Nephron (organoid): ENCODE measurements around the gene NDN.

ENCODE experiments used
- H3K27ac Mint-ChIP-seq, 3 experiments: 2 replicates each; pipeline ENCODE4 v1.8.0; 2020; ENCODE audit warnings: mixed read lengths in 3 of 3, mild to moderate bottlenecking in 2 of 3, moderate library complexity in 1 of 3
- H3K27me3 Mint-ChIP-seq: 2 replicates; pipeline ENCODE4 v1.8.0; 2021; ENCODE audit warnings: low read depth, mild to moderate bottlenecking, moderate library complexity, mixed read lengths
- H3K36me3 Mint-ChIP-seq: 2 replicates; pipeline ENCODE4 v1.8.0; 2020; ENCODE audit warnings: low read depth, mixed read lengths
- H3K4me1 Mint-ChIP-seq: 2 replicates; pipeline ENCODE4 v1.8.0; 2020; ENCODE audit warnings: mixed read lengths
- H3K4me3 Mint-ChIP-seq, 3 experiments: 2 replicates each; pipeline ENCODE4 v1.8.0; 2020; ENCODE audit warnings: mild to moderate bottlenecking in 3 of 3, mixed read lengths in 3 of 3, moderate library complexity in 2 of 3
- H3K9me3 Mint-ChIP-seq: 2 replicates; pipeline ENCODE4 v1.8.0; 2020; ENCODE audit warnings: mixed read lengths
- CTCF ChIP-seq, 3 experiments: fragments of 200-600 bp; sonication (generic); IDR thresholded peaks; one replicate each; pipeline ENCODE4 v1.5.0; 2021; ENCODE audit warnings: antibody characterized with exemption in 3 of 3; ENCODE audit not compliant: unreplicated experiment in 3 of 3

NDN gene

DNA sequence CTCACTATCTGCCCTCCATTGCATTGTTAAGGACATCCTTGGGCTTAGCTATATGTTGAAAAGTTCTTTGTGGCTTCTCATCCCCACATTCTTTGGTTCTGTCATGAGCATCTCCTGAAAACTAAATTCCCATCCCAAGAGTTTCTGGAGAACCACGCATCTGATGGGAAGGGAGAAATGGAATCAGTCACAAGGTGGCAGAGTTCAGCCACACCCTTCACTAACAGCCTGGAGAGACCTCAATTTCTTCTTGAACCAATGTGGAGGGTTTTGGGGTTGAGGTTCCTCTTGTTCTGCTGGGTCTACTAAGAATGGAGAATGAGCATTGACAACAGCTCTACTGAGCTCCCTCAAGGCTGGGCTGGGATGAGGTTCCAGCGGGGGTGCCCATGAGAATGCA lies 23.9 kb downstream of the NDN start:
- no peak for TF ChIP-seq CTCF (IDR thresholded peaks at IDR 0.05; ENCODE audit: unreplicated experiment in 3 of 3)
- H3K4me3 Mint-ChIP-seq: no peak overlapping the region
- no peak overlapping the region for H3K27ac Mint-ChIP-seq
- no peaks in the 10 kb centered on the region for H3K36me3 Mint-ChIP-seq
- H3K27me3 Mint-ChIP-seq: no peaks in the 10 kb centered on the region
- H3K4me1 Mint-ChIP-seq: no peaks in the 10 kb centered on the region
- no peaks in the 10 kb centered on the region for H3K9me3 Mint-ChIP-seq

DNA sequence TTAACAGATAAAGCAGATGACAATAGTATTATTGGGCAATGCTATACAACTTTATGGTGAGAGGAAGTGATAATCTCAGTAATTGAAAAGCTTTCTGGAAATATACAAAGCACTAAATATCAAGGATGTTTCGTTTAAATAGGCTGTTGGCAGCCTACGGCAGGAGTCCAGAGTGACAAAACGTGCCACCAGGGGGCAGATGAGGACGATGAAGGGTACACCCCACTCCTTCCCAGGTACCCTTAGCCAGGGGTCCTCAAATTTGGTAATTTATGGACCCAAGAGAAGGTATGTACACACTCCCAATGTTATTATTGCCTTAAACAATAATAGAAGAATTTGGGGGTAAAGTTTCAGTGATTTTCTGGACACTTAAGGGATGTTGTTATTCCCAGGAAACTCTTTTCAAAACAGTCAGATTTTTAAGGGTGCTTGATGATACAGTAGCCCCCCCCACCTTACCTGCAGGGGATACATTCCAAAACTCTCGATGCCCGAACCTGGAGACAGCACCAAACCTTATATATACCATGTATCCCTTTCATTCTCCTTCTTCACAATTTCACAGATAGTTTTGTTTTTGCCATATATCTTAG lies 38.1 kb downstream of the NDN start:
- H3K27ac Mint-ChIP-seq: no peak overlapping the region
- H3K9me3 Mint-ChIP-seq: peaks cover 3% of the 10 kb centered on the region
- H3K27me3 Mint-ChIP-seq: no peaks in the 10 kb centered on the region
- peaks cover 15% of the 10 kb centered on the region for H3K4me1 Mint-ChIP-seq
- TF ChIP-seq CTCF (IDR thresholded peaks at IDR 0.05; ENCODE audit: unreplicated experiment in 3 of 3): peak; percentile 65 to 67 (median 67)
- H3K36me3 Mint-ChIP-seq: no peaks in the 10 kb centered on the region
- peak overlapping the region in 2 of 3 experiments; percentile 23 to 89 for H3K4me3 Mint-ChIP-seq

DNA sequence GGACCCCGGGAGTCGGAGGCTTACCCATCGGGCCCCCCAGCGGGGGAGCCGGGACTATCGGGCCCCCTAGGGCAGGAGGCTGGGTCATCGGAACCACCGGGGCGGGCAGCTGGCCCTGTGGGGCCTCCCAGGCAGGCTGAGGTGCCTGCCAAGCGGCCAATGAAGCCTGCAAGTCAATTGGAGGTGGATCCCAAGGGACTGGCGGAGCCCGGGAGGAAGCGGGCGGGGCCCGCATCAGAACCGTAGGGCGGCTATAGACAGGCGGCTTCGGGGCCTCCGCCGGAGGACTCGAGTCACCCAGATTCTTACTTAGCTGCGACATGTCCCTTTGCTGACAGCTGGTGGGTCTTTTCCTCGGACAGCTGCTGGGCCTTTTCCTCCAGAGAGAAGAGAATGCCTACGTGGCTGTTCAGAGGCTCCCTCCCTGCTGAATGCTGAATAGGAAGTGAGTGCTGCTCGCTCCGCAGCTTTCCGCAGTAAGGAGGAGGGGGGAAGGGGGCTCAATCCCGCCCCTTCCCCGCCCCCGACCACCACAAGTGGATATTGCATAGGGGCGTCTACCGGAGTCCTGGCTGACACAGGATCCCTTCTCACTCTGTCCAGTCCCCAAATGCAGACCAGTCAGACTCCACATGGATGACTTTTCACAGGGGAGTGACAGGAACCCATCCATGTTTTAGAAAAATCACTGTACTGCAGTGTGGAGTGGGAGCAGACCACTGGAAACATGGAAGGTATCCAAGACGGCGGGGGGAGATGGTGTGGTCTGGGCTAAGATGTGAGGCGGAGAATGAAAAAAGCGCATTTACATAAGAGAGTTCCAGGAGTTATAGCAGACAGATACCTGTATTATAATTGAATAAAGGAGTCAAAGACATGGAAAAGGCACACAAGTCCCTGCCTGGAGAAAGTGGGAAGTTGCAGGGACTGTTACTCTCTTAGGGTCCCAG lies 39.4 kb downstream of the NDN start, which contains the start of gene MAGEL2:
MAGEL2 (minus strand) TSS at position 447 of the 950 bp plus-strand sequence; CDS start at position 322, 125 bp downstream.
- H3K9me3 Mint-ChIP-seq: peaks cover 2% of the 10 kb centered on the region
- TF ChIP-seq CTCF (IDR thresholded peaks at IDR 0.05; ENCODE audit: unreplicated experiment in 3 of 3): no peak
- peak within 1 kb of the TSS; percentile 81 to 89 (median 83) for H3K4me3 Mint-ChIP-seq
- no peaks in the 10 kb centered on the region for H3K27me3 Mint-ChIP-seq
- no peaks in the 10 kb centered on the region for H3K36me3 Mint-ChIP-seq
- H3K27ac Mint-ChIP-seq: peak within 1 kb of the TSS; percentile 85 to 90 (median 87)
- H3K4me1 Mint-ChIP-seq: peaks cover 24% of the 10 kb centered on the region

- H3K4me1 Mint-ChIP-seq: peaks cover 27% of the 10 kb centered on the region
- peaks cover 2% of the 10 kb centered on the region for H3K9me3 Mint-ChIP-seq
- H3K4me3 Mint-ChIP-seq: peak overlapping the region; percentile 79 to 81 (median 81)
- TF ChIP-seq CTCF (IDR thresholded peaks at IDR 0.05; ENCODE audit: unreplicated experiment in 3 of 3): no peak
- H3K36me3 Mint-ChIP-seq: no peaks in the 10 kb centered on the region
- H3K27me3 Mint-ChIP-seq: no peaks in the 10 kb centered on the region
- no peak overlapping the region for H3K27ac Mint-ChIP-seq
Measured at GRCh38 chr15:23647001-23647295, 40.2 kb downstream of the NDN start.

DNA sequence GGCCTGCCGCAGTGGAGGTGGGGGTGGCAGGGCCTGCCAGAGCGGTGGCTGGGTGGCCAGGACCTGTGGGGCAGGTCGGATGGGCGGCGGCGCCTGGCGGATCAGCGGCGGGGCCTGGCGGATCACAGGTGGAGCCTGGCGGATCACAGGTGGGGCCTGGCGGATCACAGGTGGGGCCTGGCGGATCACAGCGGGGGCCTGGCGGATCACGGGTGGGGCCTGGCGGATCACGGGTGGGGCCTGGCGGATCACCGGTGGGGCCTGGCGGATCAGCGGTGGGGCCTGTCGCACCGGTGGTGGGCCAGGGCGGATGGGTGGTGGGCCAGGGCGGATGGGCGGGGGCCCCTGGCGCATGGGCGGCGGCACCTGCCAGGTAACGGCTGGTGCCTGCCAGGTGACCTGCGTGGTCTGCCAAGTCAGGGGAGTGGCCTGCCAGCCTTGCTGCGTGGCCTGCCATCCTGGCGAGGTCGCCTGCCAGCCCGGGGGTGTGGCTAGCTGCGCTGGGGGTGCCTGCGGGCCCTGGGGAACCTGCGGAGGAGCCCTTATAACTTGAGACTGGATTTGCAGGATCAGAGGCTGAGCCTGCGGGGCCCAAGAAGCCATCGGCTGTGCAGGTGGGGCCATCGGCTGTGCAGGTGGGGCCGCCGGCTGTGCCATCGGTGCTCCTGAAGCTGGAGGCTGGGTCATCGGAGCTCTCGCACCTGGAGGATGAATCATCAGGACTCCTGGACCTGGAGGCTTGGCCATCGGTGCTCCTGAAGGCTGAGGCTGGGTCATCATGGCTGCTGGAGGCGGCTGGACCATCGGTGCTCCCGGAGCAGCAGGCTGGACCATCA lies 40.7 kb downstream of the NDN start:
- TF ChIP-seq CTCF (IDR thresholded peaks at IDR 0.05; ENCODE audit: unreplicated experiment in 3 of 3): no peak
- H3K36me3 Mint-ChIP-seq: no peaks in the 10 kb centered on the region
- H3K9me3 Mint-ChIP-seq: peaks cover 2% of the 10 kb centered on the region
- H3K4me1 Mint-ChIP-seq: peaks cover 27% of the 10 kb centered on the region
- H3K4me3 Mint-ChIP-seq: peak overlapping the region; percentile 79 to 81 (median 81)
- H3K27ac Mint-ChIP-seq: no peak overlapping the region
- H3K27me3 Mint-ChIP-seq: no peaks in the 10 kb centered on the region
